Measurements from ENCODE around the gene CYP27A1.

GRCh38 chr2:218754781-218755180 lies 27.2 kb upstream of the CYP27A1 start:
- TF ChIP-seq CTCF (IDR thresholded peaks at IDR 0.05; ENCODE audit: insufficient read depth, low read length, poor library complexity, severe bottlenecking) (no peak), EZH2phosphoT487 (conservative IDR thresholded peaks at IDR 0.05; ENCODE audit: low read length) (no peak)
